Right cardiac atrium (tissue), 5 donors: ENCODE results near the gene UTP25. TPM values are rescaled to one million over a fixed set of nuclear protein-coding genes. Genes with fewer than 3 reads are reported as not detected.
"Not testable (repeated sequence)": the region's sequence is repeated elsewhere in the genome, so short reads cannot be mapped to it uniquely, and the experiment has no call there.

Experiments used
- ATAC-seq, 2 donors: fragments of 200-7000 bp; cut with Tn5 transposase; one replicate each; pipeline versions ENCODE4 v1.8.0 to v1.9.1; 2020; ENCODE audit warnings: moderate library complexity in 2 of 2, mild to moderate bottlenecking in 1 of 2
- DNase-seq, 3 donors: peaks; one replicate each; pipeline ENCODE4 v3.0.0-alpha.2; 2020
- H3K27ac ChIP-seq: one replicate; pipeline ENCODE4 v1.5.1; 2013; ENCODE audit warnings: mild to moderate bottlenecking, low read length, control low read depth, moderate library complexity
- H3K27me3 ChIP-seq: one replicate; pipeline ENCODE4 v1.6.1; 2013; ENCODE audit not compliant: control insufficient read depth, insufficient read depth
- H3K4me1 ChIP-seq: one replicate; pipeline ENCODE4 v1.6.1; 2013; ENCODE audit warnings: low read length; ENCODE audit not compliant: control insufficient read depth, insufficient read depth
- H3K4me3 ChIP-seq: one replicate; pipeline ENCODE4 v1.5.1; 2013; ENCODE audit warnings: low read length, control low read depth
- H3K9me3 ChIP-seq: one replicate; pipeline ENCODE4 v1.6.1; 2013; ENCODE audit warnings: low read length; ENCODE audit not compliant: control insufficient read depth
- WGBS: extraction: QIAGEN DNeasy Blood & Tissue Kit; methylation state at CpG from one replicate; pipeline ENCODE4 v1.1.7; 2013; 5-methylcytosine and 5-hydroxymethylcytosine counted together
- intact Hi-C, 4 donors: fragments of 100-400 bp; cut with DNase I; formaldehyde crosslinking; loops; one replicate each; pipeline versions ENCODE4 v1.11.0 to v1.14.0; 2022 to 2023
- polyA plus RNA-seq: library from polyadenylated mRNA; stranded (reverse); fragments of 200-250 nt; gene quantifications from one replicate; pipeline ENCODE4 v1.2.3, GENCODE V29; 2013
- total RNA-seq, 4 donors: library from RNA; stranded (reverse); fragmentation: NEBNext Ultra II Directional; extraction: Animal tissue kit (Norgen Biotek cat#: 25700); gene quantifications; one replicate each; pipeline ENCODE4 v1.2.1, GENCODE V29; 2021
- donor health status: healthy with polysubstance abuse.
- donor health status: DM: no; HTN: yes; CAD: no.
- donor health status: DM: no; HTN: no; CAD: no.
- donor health status: DM: no; HTN: yes; CAD: no; lungs with severe emphysema.
- donor health status: DM: yes; HTN: yes; CAD: no.

The UTP25 gene
- total and polyA plus RNA-seq, 5 donors: 1.2 to 3.1 (median 2.9) TPM

GRCh38 chr1:209790286-209791193 is 37.2 kb upstream of the UTP25 start:
- Histone ChIP-seq H3K4me1 (peaks cover 2% of the 10 kb centered on the region), H3K27ac (no peak overlapping the region), H3K4me3 (no peak overlapping the region), H3K9me3 (no peaks in the 10 kb centered on the region), H3K27me3 (no peaks in the 10 kb centered on the region)
- 87% methylated on average over 10 of the region's 10 CpGs for WGBS
- intact Hi-C loops: no loop called here
- ATAC-seq (no peak), DNase-seq (no peak)

- Histone ChIP-seq H3K27me3 (no peaks in the 10 kb centered on the region), H3K4me3 (no peak overlapping the region), H3K27ac (no peak overlapping the region), H3K4me1 (peaks cover 2% of the 10 kb centered on the region), H3K9me3 (no peaks in the 10 kb centered on the region)
- WGBS: 52% methylated on average over 1 of the region's 1 CpG
- ATAC-seq (no peak), DNase-seq (no peak)
- intact Hi-C loops: no loop called here
Measured at GRCh38 chr1:209791920-209792319, 35.9 kb upstream of the UTP25 start.

- 81% methylated on average over 3 of the region's 3 CpGs for WGBS
- not testable (repeated sequence) for DNase-seq
Measured at GRCh38 chr1:209793711-209794110, 34.1 kb upstream of the UTP25 start.

GRCh38 chr1:209797978-209798639 is 29.7 kb upstream of the UTP25 start:
- intact Hi-C loops: no loop called here
- 79% methylated on average over 9 of the region's 9 CpGs for WGBS
- Histone ChIP-seq H3K27me3 (no peaks in the 10 kb centered on the region), H3K27ac (no peak overlapping the region), H3K4me1 (no peaks in the 10 kb centered on the region), H3K9me3 (no peaks in the 10 kb centered on the region), H3K4me3 (no peak overlapping the region)
- DNase-seq: no peak
- no peak for ATAC-seq

More at GRCh38 chr1:209793711-209794110, 34.1 kb upstream of the UTP25 start:
- H3K4me1 ChIP-seq, H3K9me3 ChIP-seq, intact Hi-C loops, H3K4me3 ChIP-seq, H3K27me3 ChIP-seq, H3K27ac ChIP-seq, ATAC-seq: not testable (repeated sequence)

GRCh38 chr1:209800984-209801834 is 26.6 kb upstream of the UTP25 start:
- peak; percentile 24 to 65 (median 65) for DNase-seq
- WGBS: 41% methylated on average over 5 of the region's 5 CpGs

GRCh38 chr1:209802117-209802779 is 25.5 kb upstream of the UTP25 start:
- H3K9me3 ChIP-seq: no peaks in the 10 kb centered on the region
- H3K4me1 ChIP-seq: no peaks in the 10 kb centered on the region
- DNase-seq (no peak), ATAC-seq (peak; percentile 16 to 57)
- H3K27ac ChIP-seq: peak overlapping the region; percentile 83
- 68% methylated on average over 4 of the region's 4 CpGs for WGBS
- H3K27me3 ChIP-seq: no peaks in the 10 kb centered on the region
- intact Hi-C loops: no loop called here
- peak overlapping the region; percentile 26 for H3K4me3 ChIP-seq

More at GRCh38 chr1:209800984-209801834, 26.6 kb upstream of the UTP25 start:
- intact Hi-C loops: no loop called here
- Histone ChIP-seq H3K27ac (no peak overlapping the region), H3K9me3 (no peaks in the 10 kb centered on the region), H3K27me3 (no peaks in the 10 kb centered on the region), H3K4me1 (no peaks in the 10 kb centered on the region), H3K4me3 (peak overlapping the region; percentile 26)
- ATAC-seq: no peak

GRCh38 chr1:209802780-209803152 is 25.0 kb upstream of the UTP25 start:
- Histone ChIP-seq H3K27me3 (no peaks in the 10 kb centered on the region), H3K4me3 (no peak overlapping the region), H3K9me3 (no peaks in the 10 kb centered on the region), H3K27ac (peak overlapping the region; percentile 45), H3K4me1 (no peaks in the 10 kb centered on the region)
- WGBS: 92% methylated on average over 4 of the region's 4 CpGs
- ATAC-seq: no peak
- DNase-seq: no peak
- intact Hi-C loops: no loop called here

- intact Hi-C loops: no loop called here
- no peak overlapping the region for H3K27ac ChIP-seq
- 84% methylated on average over 1 of the region's 1 CpG for WGBS
- no peak overlapping the region for H3K4me3 ChIP-seq
- no peaks in the 10 kb centered on the region for H3K9me3 ChIP-seq
- no peak for ATAC-seq
- no peaks in the 10 kb centered on the region for H3K27me3 ChIP-seq
- DNase-seq: no peak
- H3K4me1 ChIP-seq: peaks cover 4% of the 10 kb centered on the region
Measured at GRCh38 chr1:209803568-209803967, 24.2 kb upstream of the UTP25 start.

- Histone ChIP-seq H3K27ac (peak overlapping the region; percentile 1), H3K27me3 (no peaks in the 10 kb centered on the region), H3K4me3 (peak overlapping the region; percentile 49), H3K4me1 (peaks cover 4% of the 10 kb centered on the region), H3K9me3 (no peaks in the 10 kb centered on the region)
- ATAC-seq (peak; percentile 10 to 19), DNase-seq (peak in 2 of 3 donors; percentile 46 to 65)
- intact Hi-C loops: no loop called here
- 39% methylated on average over 19 of the region's 19 CpGs for WGBS
Measured at GRCh38 chr1:209805341-209805781, 22.4 kb upstream of the UTP25 start.
